ENCODE data around the gene SNX7.

GRCh38 chr1:98705591-98705990 lies 44.1 kb downstream of the SNX7 start:
- TF ChIP-seq CTCF (IDR thresholded peaks at IDR 0.05 in 4 of 5, conservative IDR thresholded peaks at IDR 0.05 in 1 of 5): no peak
- no peak for TF ChIP-seq POLR2A (IDR thresholded peaks at IDR 0.05)
